Subcutaneous adipose tissue (tissue), 4 donors: ENCODE data around the gene CYP17A1. TPM values are rescaled to one million over a fixed set of nuclear protein-coding genes. Genes with fewer than 3 reads are reported as not detected.

ENCODE experiments used
- total RNA-seq, 4 donors: library from RNA; depleted of rRNA; stranded (reverse); fragments of >200 nt; gene quantifications; one replicate each; pipeline ENCODE4 v1.1.0, GENCODE V29; 2016
- TF ChIP-seq, protein P1 (sequence below): fragments of 450-650 bp; IDR thresholded peaks from one replicate; pipeline ENCODE4 v1.5.1; 2016; ENCODE audit warnings: low read depth, mild to moderate bottlenecking, control low read depth, antibody characterized with exemption, moderate library complexity

Gene CYP17A1
- total RNA-seq, 4 donors from 2014 or later = not detected

DNA sequence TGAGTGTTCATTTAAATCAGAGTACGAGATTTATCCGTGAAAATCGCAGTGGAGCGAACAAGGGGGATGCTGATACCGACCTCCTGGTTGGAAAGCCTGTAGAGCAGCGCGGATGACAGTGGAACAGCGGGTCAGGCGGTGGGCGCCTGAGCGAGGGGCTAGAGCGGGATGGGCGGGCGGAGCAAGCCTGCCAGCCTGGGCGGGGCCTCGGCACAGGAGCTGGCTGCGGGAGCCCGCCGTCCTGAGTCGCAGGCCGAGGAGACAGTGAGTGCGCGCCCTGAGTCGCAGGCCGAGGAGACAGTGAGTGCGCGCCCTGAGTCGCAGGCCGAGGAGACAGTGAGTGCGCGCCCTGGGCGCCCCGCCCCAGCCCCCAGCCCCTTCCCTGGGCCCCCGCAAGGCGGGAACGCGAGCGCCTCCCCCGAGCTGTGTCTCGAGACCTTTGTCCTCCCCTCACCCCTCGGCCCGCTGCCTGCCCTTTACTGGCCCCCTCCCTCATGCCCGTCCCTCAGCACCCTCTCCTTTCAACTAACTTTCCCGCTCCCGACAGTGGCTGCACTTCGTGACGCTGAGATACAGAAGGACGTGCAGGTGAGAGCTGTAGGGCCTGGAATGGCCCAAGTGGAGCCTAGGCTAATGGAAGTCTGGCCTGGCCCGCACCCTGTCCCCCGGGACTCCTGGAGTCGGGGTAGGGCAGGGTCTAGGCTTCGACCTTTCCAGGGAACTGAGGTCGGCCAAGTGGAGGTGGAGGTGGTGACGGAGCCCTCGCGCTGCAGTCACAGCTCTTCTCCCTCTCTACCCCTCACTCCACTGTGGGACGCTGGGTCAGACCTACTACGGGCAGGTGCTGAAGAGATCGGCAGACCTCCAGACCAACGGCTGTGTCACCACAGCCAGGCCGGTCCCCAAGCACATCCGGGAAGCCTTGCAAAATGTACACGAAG lies 32.3 kb upstream of the CYP17A1 start, which contains the start of gene AS3MT:
Gene AS3MT, plus strand, starts transcription at position 213 of the 941 bp plus-strand sequence. Its CDS starts 123 bp downstream, at position 336.
- TF ChIP-seq, protein P1, sequence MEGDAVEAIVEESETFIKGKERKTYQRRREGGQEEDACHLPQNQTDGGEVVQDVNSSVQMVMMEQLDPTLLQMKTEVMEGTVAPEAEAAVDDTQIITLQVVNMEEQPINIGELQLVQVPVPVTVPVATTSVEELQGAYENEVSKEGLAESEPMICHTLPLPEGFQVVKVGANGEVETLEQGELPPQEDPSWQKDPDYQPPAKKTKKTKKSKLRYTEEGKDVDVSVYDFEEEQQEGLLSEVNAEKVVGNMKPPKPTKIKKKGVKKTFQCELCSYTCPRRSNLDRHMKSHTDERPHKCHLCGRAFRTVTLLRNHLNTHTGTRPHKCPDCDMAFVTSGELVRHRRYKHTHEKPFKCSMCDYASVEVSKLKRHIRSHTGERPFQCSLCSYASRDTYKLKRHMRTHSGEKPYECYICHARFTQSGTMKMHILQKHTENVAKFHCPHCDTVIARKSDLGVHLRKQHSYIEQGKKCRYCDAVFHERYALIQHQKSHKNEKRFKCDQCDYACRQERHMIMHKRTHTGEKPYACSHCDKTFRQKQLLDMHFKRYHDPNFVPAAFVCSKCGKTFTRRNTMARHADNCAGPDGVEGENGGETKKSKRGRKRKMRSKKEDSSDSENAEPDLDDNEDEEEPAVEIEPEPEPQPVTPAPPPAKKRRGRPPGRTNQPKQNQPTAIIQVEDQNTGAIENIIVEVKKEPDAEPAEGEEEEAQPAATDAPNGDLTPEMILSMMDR = no peak

DNA sequence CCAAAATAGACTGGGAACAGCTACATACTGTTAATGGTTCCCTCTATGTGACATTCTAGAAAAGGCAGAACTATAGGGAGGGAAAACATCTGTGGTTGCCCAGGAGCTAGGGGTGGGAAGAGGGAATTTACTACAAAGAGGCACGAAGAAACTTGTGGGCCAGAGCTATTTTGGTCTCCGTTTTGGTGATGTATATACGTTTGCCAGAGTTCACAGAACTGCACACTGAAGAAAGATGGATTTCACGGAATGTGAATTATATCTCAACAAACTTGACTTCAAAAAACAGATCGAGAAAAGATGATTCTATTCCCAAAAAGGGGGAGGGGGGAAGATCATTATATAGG lies 31.7 kb upstream of the CYP17A1 start:
- TF ChIP-seq, protein P1 = no peak

DNA sequence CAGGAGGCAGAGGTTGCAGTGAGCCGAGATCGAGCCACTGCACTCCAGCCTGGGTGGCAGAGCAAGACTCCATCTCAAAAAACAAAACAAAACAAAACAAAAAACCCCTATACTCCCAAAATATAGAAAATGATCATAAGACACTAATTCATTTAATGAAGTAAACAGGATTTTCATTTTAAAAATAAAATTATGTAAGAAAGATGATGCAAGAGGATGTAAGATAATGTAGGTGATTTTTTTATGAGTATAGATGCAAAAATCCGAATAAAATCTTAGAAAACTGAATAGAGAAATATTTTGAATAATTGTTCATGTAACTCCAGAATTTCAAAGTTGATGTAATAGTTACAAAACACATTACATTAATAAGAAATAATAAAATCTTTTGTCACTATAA lies 28.4 kb upstream of the CYP17A1 start:
- TF ChIP-seq, protein P1 = no peak

DNA sequence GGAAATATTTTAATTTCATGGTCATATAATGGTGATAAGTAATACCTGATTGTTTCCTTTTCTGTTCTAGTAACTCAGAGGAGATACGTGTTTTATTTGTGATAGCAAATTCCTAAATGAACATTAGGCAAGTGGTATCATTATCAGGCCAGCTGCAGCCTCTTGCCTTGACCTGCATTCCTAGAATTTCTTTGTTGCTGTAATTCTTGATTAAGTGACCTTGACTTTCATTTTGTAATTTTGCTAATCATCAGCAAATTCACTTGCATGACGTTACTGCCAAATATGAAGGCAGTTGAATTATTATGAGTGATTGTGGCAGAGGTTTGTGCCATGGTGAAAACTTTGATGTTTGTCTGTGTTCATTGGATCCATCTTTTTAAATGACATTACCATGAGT lies 26.4 kb upstream of the CYP17A1 start:
- TF ChIP-seq, protein P1 = no peak

DNA sequence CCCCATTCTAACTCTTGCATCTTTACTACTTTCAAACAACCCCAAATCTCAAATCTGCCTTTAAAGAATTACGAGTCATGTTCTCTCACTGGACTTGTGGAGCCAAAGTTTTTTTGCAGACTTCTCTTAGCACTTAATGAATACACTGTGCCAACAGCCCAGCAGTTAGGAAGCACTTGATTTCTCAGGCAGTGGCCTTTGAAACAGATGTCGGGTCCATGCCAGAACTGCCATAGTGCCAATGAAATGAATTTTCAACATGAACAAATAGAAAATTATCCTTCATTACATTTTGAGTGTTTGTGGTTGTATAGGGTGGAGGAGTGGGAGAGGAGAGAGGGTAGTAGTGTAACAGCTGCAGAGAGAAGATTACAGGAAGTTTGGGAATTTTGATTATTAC lies 22.7 kb upstream of the CYP17A1 start:
- TF ChIP-seq, protein P1 = no peak

DNA sequence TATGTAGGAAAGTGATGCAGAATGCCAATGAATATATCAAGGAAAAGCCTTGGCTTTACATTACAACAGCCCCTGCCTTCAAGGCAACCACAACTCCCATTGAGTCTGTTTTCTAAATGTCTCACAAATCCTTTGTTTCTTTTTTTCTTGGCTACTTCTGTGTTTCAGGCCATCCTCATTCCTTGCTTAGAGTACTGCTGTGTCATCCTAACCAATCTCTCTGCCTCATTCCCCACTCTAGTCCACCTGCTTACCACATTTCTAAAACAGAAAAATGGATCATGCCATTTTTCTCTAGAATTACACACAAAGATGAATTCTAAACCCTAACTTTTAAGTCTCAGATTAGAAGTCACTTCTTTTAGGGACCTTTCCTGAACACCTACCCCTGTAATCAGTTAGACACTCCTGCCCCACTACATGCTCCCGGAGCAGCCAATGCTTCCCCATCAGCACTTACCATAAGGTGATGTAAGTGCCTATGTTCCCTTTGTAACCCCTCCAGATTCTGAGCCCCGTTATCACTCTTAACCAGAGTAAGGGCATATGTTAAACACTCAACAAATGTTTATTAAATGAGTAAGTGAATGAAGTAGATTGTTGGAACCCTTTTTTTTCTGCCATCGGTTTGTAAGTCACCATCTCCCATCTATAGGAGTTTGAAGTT lies 19.7 kb upstream of the CYP17A1 start:
- TF ChIP-seq, protein P1 = no peak

DNA sequence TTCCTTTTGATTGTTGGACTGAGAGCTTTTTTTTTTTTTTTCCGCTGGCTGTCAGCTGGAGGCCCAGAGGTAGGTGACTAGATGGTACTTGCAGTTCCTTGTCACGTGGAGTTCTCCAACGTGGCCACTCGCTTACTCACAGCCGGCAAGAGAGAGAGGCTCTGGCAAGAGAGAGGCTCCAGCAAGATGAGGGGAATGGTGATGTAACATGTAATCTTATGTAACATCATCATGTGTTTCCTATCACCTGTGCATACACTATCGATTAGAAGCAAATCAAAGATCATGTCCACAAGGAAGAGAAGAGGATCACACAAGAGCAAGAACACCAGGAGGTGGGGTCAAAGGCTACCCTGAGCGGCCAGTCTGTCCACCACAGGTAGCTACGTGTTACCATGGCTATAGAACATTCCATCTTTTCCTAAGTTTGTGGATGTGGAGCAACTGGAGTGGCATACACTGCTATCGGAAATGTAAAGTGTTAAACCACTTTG lies 12.9 kb upstream of the CYP17A1 start:
- TF ChIP-seq, protein P1 = no peak
